HUES6 (cell line): ENCODE data around the gene LINGO4.
"Not testable (repeated sequence)": the region's sequence is repeated elsewhere in the genome, so short reads cannot be mapped to it uniquely, and the experiment has no call there.

Experiments
- H3K27ac ChIP-seq: 2 replicates; pipeline ENCODE4 v1.7.0; 2013; ENCODE audit warnings: low read depth, mild to moderate bottlenecking, low read length, inconsistent platforms
- H3K27me3 ChIP-seq: 2 replicates; pipeline ENCODE4 v1.6.1; 2013; ENCODE audit warnings: low read length; ENCODE audit not compliant: control insufficient read depth, insufficient read depth
- H3K36me3 ChIP-seq: 2 replicates; pipeline ENCODE4 v1.6.1; 2013; ENCODE audit warnings: low read length; ENCODE audit not compliant: control insufficient read depth, insufficient read depth
- H3K4me1 ChIP-seq: 2 replicates; pipeline ENCODE4 v1.6.1; 2013; ENCODE audit warnings: low read length; ENCODE audit not compliant: control insufficient read depth, insufficient read depth
- H3K4me3 ChIP-seq: 2 replicates; pipeline ENCODE4 v1.5.1; 2013; ENCODE audit warnings: low read depth, low read length
- H3K9ac ChIP-seq: one replicate; pipeline ENCODE4 v1.6.1; 2013; ENCODE audit warnings: mild to moderate bottlenecking, low read length
- H3K9me3 ChIP-seq: 2 replicates; pipeline ENCODE4 v1.6.1; 2013; ENCODE audit warnings: low read depth, low read length; ENCODE audit not compliant: control insufficient read depth, insufficient read depth

Gene LINGO4

DNA sequence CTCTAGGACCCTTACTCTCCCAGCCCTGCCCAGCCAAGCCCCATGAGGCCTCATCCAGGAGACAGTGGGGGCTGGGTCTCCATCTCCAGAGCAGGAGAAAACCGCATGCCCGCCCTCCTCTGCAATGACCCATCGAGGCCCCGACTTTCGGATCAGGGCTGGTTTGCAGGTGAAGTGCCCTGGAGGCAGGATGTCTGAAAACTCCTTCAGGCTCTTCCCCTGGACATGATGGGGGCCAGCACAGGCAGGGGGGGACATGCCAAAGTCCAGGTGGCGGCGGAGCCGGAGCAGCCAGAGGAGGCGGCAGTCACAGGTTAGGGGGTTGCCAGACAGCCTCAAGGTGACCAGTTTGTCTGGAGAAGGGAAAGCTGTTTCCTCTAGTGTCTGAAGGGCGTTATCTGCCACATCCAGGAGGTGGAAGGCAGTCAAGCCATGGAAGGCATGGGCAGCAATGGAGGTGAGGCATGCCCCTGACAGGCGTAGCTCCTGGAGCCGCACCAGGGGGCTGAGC, 3.9 kb downstream of the LINGO4 start:
- H3K27ac ChIP-seq = no peak overlapping the region
- H3K4me3 ChIP-seq = no peak overlapping the region
- peaks cover 11% of the 10 kb centered on the region; the same call in 1 of the 2 replicates for H3K4me1 ChIP-seq
- no peaks in the 10 kb centered on the region for H3K36me3 ChIP-seq
- peaks cover 8% of the 10 kb centered on the region; the same call in 1 of the 2 replicates for H3K27me3 ChIP-seq
- no peak overlapping the region for H3K9ac ChIP-seq
- H3K9me3 ChIP-seq = no peaks in the 10 kb centered on the region

DNA sequence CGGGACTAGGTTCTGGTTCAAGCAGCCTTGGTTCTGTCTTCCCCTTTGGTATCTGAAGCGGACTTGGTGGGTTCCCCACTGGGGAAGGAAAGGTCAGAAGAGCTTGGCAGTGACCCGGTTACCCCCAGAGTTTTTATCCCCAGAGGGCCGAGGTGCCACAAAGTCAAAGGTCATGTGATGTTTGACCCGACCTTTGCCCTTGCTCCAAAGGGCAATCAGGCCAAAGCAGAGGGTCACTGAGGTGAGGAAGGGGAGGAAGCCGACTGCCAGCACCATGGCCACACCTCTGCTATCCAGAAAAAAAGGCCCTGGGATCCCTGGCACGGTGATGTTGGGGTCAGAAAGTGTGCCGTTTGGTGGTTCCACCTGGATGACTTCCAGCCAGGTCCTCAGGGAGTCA, 4.4 kb downstream of the LINGO4 start:
- no peak overlapping the region for H3K9ac ChIP-seq
- no peaks in the 10 kb centered on the region for H3K36me3 ChIP-seq

DNA sequence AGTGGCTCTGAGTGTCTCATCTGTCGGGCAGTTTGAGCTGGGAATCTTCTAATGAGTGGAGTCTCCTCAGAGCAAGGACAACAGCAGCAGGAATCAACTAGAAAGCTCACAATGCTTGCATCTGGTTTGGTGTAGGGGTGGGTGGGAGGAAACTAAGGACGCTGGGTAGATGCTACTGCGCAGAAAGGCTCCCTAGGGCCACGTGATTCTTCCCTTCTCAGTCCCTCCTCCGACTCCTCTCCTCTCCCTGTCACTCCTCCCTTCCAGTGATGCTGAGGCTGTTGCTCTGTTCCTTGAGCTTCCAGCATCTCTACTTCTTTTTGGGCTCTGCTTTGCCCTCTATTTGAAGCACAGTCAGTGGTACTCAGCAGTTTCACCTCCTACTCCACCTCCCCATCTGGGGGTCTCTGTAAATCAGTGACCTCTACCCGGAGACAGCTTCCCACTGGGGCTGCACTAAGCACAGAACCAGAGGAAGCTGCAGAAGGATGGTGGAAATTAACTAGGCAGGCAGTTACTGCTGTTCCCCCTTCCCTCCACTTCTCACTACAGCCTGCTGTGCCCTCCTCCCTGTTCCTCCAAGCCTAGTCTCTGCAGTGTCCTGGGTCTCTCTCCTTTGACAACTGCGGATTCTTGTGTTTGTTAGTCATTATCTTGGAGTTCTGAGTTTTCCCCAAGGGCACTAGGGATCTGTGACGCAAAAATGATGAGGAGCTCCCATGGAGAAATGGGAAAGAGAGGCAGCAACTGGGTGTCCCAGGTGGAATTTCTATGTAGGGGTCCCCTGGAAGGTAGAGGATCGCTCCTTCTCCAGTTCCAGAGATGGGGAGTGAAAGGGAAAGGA, 5.8 kb downstream of the LINGO4 start:
- Histone ChIP-seq H3K27ac (no peak overlapping the region), H3K4me3 (no peak overlapping the region), H3K36me3 (no peaks in the 10 kb centered on the region), H3K9ac (no peak overlapping the region), H3K27me3 (peaks cover 6% of the 10 kb centered on the region; the same call in 1 of the 2 replicates), H3K4me1 (peaks cover 11% of the 10 kb centered on the region; the same call in 1 of the 2 replicates), H3K9me3 (no peaks in the 10 kb centered on the region)

More for the DNA sequence above, 4.4 kb downstream of the LINGO4 start:
- H3K4me1 ChIP-seq = peaks cover 11% of the 10 kb centered on the region; the same call in 1 of the 2 replicates
- peaks cover 6% of the 10 kb centered on the region; the same call in 1 of the 2 replicates for H3K27me3 ChIP-seq
- no peak overlapping the region for H3K4me3 ChIP-seq
- H3K9me3 ChIP-seq = no peaks in the 10 kb centered on the region
- no peak overlapping the region for H3K27ac ChIP-seq

DNA sequence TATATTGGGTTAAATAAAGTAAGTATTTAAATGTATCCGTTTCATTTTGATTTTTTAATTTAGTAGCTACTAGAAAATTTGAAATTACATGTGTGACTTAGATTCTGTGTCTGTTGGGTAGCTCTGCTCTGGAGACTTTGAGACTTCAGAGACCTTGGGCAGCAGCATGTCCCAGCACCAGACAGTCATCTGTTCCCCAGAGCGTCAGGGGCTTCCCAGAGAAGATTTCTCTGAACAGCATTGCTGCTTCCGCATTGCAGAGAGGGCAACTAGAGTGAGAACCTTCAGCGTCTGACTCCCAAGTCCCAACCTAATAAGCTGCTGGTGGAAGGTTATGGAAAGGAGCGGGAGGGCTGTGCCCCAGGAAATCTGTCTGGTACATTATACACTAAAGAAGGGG, 6.6 kb downstream of the LINGO4 start:
- Histone ChIP-seq H3K4me1 (peaks cover 11% of the 10 kb centered on the region; the same call in 1 of the 2 replicates), H3K4me3 (no peak overlapping the region), H3K9me3 (no peaks in the 10 kb centered on the region), H3K36me3 (no peaks in the 10 kb centered on the region), H3K9ac (no peak overlapping the region), H3K27me3 (peaks cover 6% of the 10 kb centered on the region; the same call in 1 of the 2 replicates), H3K27ac (no peak overlapping the region)

DNA sequence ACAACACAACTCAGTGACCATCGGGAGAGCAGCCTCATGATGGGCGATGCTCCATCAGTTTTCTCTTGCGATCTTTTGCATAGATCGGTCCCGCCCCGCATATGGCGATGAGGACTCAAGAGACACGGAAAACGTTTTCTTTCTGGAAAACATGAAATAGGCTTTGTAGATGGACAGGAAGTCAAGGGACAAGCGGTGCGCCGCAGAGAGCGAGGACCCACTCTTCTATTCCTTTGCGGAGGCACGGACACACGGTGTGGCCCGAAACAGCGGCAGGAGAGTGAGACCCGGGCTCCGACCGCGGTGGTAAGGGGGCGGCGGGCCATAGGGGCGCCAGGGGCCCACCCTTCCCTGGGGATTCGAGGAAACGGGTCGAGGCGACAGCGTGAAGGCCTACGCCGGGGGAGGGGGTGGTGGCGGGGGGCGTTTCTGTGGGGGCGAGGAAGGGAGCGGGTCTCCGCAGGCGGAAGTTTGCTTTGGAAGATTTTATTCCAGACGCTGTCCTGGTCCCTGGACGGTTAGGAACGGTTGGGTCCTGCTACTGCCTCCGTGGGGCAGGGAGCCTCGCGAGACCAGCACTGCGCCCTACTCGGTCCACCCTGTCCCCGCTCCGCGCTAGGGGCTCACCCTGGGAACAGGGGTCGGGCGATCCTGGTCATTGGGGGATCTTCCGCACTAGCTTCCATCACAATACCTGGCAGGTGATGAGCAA, 14.1 kb downstream of the LINGO4 start:
- no peaks in the 10 kb centered on the region for H3K36me3 ChIP-seq
- H3K9ac ChIP-seq = peak overlapping the region; percentile 50
- no peak overlapping the region for H3K27ac ChIP-seq
- H3K4me3 ChIP-seq = peak overlapping the region; percentile 76
- peaks cover 8% of the 10 kb centered on the region; the same call in 1 of the 2 replicates for H3K27me3 ChIP-seq
- no peaks in the 10 kb centered on the region for H3K4me1 ChIP-seq
- H3K9me3 ChIP-seq = no peaks in the 10 kb centered on the region

DNA sequence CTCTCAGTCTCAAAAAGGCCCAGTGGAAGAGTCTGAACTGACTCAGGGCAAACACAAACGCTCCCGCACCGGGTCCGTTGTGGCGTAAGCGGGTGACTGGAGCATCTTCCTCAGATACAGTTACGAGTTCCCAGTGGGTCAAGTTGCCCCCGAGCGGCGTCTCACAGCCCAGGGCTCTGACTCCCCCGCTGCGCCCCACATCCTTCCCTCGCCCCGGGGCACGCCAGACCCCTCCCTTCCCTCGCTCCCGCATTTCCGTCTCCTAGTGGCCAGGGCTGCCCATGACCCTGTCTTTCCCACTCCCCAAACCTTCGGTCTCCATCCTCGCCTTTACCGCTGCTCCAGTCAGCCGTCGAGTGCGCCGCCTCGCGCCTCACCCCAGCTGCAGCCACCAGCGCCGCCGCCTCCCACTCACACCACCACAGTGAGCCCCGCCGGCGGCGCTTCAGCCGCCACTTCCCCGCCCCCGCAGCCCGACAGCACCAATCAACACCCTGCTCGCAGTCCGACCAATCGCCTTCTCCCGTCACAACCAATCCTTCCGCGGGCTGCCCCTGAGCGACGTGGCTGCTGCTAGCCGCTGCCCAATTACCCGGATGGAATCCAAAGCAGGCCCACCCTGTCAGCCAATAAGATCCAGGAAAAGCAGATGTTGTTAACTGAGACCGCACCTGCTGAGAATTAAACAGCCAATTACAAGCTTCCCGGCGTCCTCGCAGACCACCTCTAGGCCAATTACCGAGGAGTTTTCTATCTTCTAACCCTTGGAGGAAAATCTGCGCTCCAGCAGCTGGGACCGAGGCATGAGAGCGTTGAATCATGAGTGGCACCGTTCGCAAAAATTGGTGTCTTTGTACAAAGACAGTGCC, 14.9 kb downstream of the LINGO4 start, which contains the start of gene TDRKH:
TDRKH (minus strand) TSS at position 430 of the 869 bp plus-strand sequence. CDS start 7,478 bp downstream, outside the sequence.
- no peak within 1 kb of the TSS for H3K27ac ChIP-seq
- no peaks in the 10 kb centered on the region for H3K9me3 ChIP-seq
- no peaks in the 10 kb centered on the region for H3K4me1 ChIP-seq
- H3K27me3 ChIP-seq = peaks cover 8% of the 10 kb centered on the region; the same call in 1 of the 2 replicates
- H3K4me3 ChIP-seq = peak within 1 kb of the TSS; percentile 77
- no peaks in the 10 kb centered on the region for H3K36me3 ChIP-seq
- peak within 1 kb of the TSS; percentile 50 for H3K9ac ChIP-seq

DNA sequence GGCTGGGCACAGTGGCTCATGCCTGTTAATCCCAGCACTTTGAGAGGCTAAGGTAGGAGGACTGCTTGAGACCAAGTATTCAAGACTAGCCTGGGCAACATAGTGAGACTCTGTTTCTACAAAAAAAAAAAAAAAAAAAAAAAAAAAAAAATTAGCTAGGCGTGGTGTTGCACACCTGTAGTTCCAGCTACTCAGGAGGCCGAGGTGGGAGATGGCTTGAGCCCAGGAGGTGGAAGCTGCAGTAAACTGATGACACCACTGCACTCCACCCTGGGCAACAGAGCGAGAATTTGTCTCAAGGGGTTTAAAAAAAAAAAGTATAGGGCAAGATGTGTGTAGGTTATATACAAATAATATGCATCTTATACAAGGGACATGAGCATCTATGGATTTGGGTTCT, 17.5 kb downstream of the LINGO4 start:
- H3K27me3 ChIP-seq = peaks cover 8% of the 10 kb centered on the region; the same call in 1 of the 2 replicates
- H3K9ac ChIP-seq = no peak overlapping the region
- no peak overlapping the region for H3K27ac ChIP-seq
- H3K36me3 ChIP-seq = no peaks in the 10 kb centered on the region
- no peaks in the 10 kb centered on the region for H3K4me1 ChIP-seq
- H3K4me3 ChIP-seq = no peak overlapping the region
- no peaks in the 10 kb centered on the region for H3K9me3 ChIP-seq

DNA sequence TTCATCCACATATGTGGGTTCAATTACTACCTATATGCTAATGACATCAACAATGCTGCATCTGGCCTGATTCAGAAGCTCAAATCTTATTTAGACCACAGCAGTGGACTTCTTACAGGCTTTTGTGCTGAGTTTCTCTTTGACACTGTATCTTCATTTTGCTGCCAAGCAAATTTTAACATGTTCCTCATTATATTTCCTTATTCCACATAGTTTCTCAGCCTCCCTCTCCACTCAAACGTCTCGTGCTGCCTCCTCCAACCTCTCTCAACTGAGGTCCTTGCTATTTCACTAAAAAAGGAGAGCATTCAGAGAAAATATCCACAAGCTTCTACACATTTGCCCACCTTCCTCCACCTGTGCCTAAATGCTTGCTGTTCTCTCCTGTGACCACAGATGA, 21.4 kb downstream of the LINGO4 start:
- Histone ChIP-seq H3K4me1 (no peaks in the 10 kb centered on the region), H3K27ac (no peak overlapping the region), H3K9me3 (no peaks in the 10 kb centered on the region), H3K27me3 (no peaks in the 10 kb centered on the region), H3K4me3 (no peak overlapping the region), H3K36me3 (peaks cover 13% of the 10 kb centered on the region), H3K9ac (no peak overlapping the region)

DNA sequence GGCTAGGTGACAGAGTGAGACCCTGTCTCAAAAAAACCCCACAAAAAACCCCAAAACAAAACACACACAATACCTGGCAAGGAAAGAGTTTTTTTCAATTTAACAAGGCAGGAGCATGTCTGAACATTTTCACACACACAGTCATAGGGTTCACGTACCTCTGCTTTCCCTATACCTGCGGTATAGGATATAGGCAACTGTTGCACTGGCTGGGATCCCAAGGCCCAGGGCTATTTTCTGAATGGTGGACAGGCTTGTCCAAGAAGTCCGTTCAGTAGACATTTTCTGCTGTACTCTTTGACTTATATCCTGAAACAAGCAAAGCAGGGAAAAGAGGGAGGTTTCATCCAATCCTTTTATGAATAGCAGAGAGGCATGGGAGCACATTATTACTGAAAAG, 22.5 kb downstream of the LINGO4 start:
- no peaks in the 10 kb centered on the region for H3K9me3 ChIP-seq
- H3K9ac ChIP-seq = no peak overlapping the region
- H3K36me3 ChIP-seq = peaks cover 22% of the 10 kb centered on the region
- H3K27me3 ChIP-seq = no peaks in the 10 kb centered on the region
- H3K27ac ChIP-seq = no peak overlapping the region
- H3K4me3 ChIP-seq = no peak overlapping the region
- H3K4me1 ChIP-seq = no peaks in the 10 kb centered on the region

DNA sequence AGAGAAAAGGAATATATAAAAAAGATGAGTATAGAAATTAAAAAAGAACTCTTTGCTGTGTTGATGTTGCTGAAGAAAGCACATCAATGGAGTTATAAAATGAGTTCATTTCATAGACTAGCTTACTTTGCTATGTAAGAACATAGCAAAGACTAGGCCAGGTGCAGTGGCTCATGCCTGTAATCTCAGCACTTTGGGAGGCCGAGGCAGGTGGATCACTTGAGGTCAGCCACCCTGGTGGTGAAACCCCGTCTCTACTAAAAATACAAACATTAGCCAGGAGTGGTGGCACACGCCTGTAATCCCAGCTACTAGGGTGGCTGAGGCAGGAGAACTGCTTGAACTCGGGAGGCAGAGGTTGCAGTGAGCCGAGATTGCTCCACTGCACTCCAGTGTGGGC, 23.2 kb downstream of the LINGO4 start:
- not testable (repeated sequence) for H3K27me3 ChIP-seq, H3K9me3 ChIP-seq, H3K4me3 ChIP-seq, H3K9ac ChIP-seq, H3K4me1 ChIP-seq, H3K27ac ChIP-seq
- peaks cover 22% of the 10 kb centered on the region for H3K36me3 ChIP-seq
